ENCODE measurements around the gene NTHL1. TPM values are rescaled to one million over a fixed set of nuclear protein-coding genes. Genes with fewer than 3 reads are reported as not detected.

Gene NTHL1
- total and polyA plus RNA-seq, 2 of the 13 experiments (the other 11 are each of a cell fraction or from before 2014, with no cell fraction given): 47.5 to 64.9 TPM

DNA sequence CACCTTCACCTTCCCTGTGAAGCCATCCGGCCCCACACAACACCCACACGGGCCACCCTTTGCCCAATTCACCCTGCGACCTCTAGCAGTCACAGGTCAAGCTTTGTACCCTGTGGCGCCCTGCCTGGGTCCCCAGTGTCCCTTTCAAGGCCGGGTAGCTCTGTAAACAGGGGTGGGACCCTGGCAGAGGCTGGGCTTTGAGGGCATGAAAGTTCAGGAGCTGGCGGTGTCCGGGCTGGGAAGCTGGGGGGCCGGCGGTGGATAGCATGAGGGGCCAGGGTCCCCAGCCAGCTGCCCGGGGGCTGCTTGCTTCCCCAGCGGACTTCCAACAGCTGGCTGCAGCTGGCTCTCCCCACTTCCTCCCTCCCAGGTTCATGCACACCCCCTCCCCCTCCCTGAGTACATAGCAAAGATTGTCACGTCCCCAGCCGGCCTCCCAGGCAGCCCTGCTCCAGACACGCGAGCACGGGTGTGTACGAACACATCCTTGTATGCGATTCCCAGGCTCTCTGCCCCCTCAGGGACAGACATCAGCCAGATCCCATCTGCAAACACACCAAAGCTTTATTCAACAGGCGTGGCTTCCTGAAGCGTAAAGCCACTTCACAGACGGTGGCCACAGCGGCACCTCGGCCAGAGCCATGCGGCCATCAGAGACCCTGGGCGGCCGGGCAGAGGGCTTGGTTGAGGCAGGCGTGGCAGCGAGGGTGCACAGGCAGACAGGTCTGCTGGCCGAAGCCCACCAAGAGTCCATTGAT, 8.2 kb downstream of the NTHL1 start (continued):
- no peak for TF ChIP-seq CC2D1A (CRISPR knock-in tag; IDR thresholded peaks at IDR 0.05)
- TF ChIP-seq PREB (CRISPR knock-in tag; IDR thresholded peaks at IDR 0.05): no peak
- TF ChIP-seq, protein P1, sequence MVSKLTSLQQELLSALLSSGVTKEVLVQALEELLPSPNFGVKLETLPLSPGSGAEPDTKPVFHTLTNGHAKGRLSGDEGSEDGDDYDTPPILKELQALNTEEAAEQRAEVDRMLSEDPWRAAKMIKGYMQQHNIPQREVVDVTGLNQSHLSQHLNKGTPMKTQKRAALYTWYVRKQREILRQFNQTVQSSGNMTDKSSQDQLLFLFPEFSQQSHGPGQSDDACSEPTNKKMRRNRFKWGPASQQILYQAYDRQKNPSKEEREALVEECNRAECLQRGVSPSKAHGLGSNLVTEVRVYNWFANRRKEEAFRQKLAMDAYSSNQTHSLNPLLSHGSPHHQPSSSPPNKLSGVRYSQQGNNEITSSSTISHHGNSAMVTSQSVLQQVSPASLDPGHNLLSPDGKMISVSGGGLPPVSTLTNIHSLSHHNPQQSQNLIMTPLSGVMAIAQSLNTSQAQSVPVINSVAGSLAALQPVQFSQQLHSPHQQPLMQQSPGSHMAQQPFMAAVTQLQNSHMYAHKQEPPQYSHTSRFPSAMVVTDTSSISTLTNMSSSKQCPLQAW (CRISPR knock-in tag; IDR thresholded peaks at IDR 0.05): peak; percentile 88
- TF ChIP-seq NFIC (IDR thresholded peaks at IDR 0.05; ENCODE audit: low read length): no peak
- TF ChIP-seq ATAD3A (CRISPR knock-in tag; IDR thresholded peaks at IDR 0.05): no peak
- TF ChIP-seq, protein P2, sequence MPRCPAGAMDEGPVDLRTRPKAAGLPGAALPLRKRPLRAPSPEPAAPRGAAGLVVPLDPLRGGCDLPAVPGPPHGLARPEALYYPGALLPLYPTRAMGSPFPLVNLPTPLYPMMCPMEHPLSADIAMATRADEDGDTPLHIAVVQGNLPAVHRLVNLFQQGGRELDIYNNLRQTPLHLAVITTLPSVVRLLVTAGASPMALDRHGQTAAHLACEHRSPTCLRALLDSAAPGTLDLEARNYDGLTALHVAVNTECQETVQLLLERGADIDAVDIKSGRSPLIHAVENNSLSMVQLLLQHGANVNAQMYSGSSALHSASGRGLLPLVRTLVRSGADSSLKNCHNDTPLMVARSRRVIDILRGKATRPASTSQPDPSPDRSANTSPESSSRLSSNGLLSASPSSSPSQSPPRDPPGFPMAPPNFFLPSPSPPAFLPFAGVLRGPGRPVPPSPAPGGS (CRISPR knock-in tag; IDR thresholded peaks at IDR 0.05): no peak
- TF ChIP-seq, protein P3, sequence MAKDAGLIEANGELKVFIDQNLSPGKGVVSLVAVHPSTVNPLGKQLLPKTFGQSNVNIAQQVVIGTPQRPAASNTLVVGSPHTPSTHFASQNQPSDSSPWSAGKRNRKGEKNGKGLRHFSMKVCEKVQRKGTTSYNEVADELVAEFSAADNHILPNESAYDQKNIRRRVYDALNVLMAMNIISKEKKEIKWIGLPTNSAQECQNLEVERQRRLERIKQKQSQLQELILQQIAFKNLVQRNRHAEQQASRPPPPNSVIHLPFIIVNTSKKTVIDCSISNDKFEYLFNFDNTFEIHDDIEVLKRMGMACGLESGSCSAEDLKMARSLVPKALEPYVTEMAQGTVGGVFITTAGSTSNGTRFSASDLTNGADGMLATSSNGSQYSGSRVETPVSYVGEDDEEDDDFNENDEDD (CRISPR knock-in tag; IDR thresholded peaks at IDR 0.05; ENCODE audit: borderline replicate concordance): peak; percentile 51; the same call in 1 of the 2 replicates
- TF ChIP-seq RXRA (CRISPR knock-in tag; IDR thresholded peaks at IDR 0.05): peak; percentile 95
- 0 out of 2 replicates have a peak, but pooled peaks have one; percentile 50 for TF ChIP-seq KLF11 (CRISPR knock-in tag; IDR thresholded peaks at IDR 0.05)
- peak; percentile 85 for TF ChIP-seq HDAC1 (CRISPR knock-in tag; IDR thresholded peaks at IDR 0.05)
- 0 out of 2 replicates have a peak, but pooled peaks have one; percentile 34 for TF ChIP-seq ZNF780A (CRISPR knock-in tag; IDR thresholded peaks at IDR 0.05)
- TF ChIP-seq, protein P4, sequence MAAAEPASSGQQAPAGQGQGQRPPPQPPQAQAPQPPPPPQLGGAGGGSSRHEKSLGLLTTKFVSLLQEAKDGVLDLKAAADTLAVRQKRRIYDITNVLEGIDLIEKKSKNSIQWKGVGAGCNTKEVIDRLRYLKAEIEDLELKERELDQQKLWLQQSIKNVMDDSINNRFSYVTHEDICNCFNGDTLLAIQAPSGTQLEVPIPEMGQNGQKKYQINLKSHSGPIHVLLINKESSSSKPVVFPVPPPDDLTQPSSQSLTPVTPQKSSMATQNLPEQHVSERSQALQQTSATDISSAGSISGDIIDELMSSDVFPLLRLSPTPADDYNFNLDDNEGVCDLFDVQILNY (CRISPR knock-in tag; conservative IDR thresholded peaks at IDR 0.05): no peak
- TF ChIP-seq FOXO1 (CRISPR knock-in tag; IDR thresholded peaks at IDR 0.05): peak; percentile 67; the same call in 1 of the 2 replicates
- no peak for TF ChIP-seq SETDB1 (CRISPR knock-in tag; IDR thresholded peaks at IDR 0.05; ENCODE audit: borderline replicate concordance)
- TF ChIP-seq MAF1 (CRISPR knock-in tag; IDR thresholded peaks at IDR 0.05; ENCODE audit: borderline replicate concordance): 0 out of 2 replicates have a peak, but pooled peaks have one; percentile 29
- TF ChIP-seq ZNF713 (CRISPR knock-in tag; IDR thresholded peaks at IDR 0.05): peak; percentile 34; the same call in 1 of the 2 replicates
- TF ChIP-seq FOXC1 (CRISPR knock-in tag; IDR thresholded peaks at IDR 0.05; ENCODE audit: borderline replicate concordance): no peak; the same call in 1 of the 2 replicates
- no peak for TF ChIP-seq TRIM22 (IDR thresholded peaks at IDR 0.05)
- TF ChIP-seq ZNF737 (CRISPR knock-in tag; IDR thresholded peaks at IDR 0.05; ENCODE audit: borderline replicate concordance): no peak
